Liver (tissue), 3 donors: ENCODE results near the gene SIX4.

Experiments used
- ATF3 ChIP-seq: IDR thresholded peaks from 2 replicates; pipeline ENCODE4 v1.6.1; 2016; ENCODE audit warnings: antibody characterized with exemption
- CTCF ChIP-seq: fragments of 150-350 bp; IDR thresholded peaks from 2 replicates; pipeline ENCODE4 v1.5.1; 2017; ENCODE audit warnings: improper control_type of control experiment, low read depth, low read length; ENCODE audit not compliant: missing input control
- EGR1 ChIP-seq, 2 donors: IDR thresholded peaks; 2 replicates each; pipeline ENCODE4 v1.6.1; 2016 to 2018; ENCODE audit warnings: antibody characterized with exemption in 2 of 2, low read depth in 2 of 2
- FOXA1 ChIP-seq: IDR thresholded peaks from 2 replicates; pipeline ENCODE4 v1.6.1; 2016; ENCODE audit warnings: antibody characterized with exemption
- GABPA ChIP-seq, 2 donors: IDR thresholded peaks in 1 of 2; conservative IDR thresholded peaks in 1 of 2; 2 replicates each; pipeline ENCODE4 v1.6.1; 2016; ENCODE audit warnings: antibody characterized with exemption in 2 of 2, mild to moderate bottlenecking in 1 of 2, moderate library complexity in 1 of 2
- JUND ChIP-seq, 2 donors: IDR thresholded peaks; 2 replicates each; pipeline ENCODE4 v1.6.1; 2016; ENCODE audit warnings: antibody characterized with exemption in 2 of 2
- MAX ChIP-seq: IDR thresholded peaks from 2 replicates; pipeline ENCODE4 v1.6.1; 2016; ENCODE audit warnings: antibody characterized with exemption
- RAD21 ChIP-seq, 2 donors: IDR thresholded peaks; 2 replicates each; pipeline ENCODE4 v1.6.1; 2016; ENCODE audit warnings: antibody characterized with exemption in 2 of 2, mild to moderate bottlenecking in 2 of 2
- REST ChIP-seq: IDR thresholded peaks from 2 replicates; pipeline ENCODE4 v1.6.1; 2016; ENCODE audit warnings: antibody characterized with exemption, mild to moderate bottlenecking
- RXRA ChIP-seq, 2 donors: IDR thresholded peaks; 2 replicates each; pipeline ENCODE4 v1.6.1; 2017 to 2018; ENCODE audit warnings: antibody characterized with exemption in 2 of 2, mild to moderate bottlenecking in 1 of 2
- SP1 ChIP-seq: IDR thresholded peaks from 2 replicates; pipeline ENCODE4 v1.6.1; 2018; ENCODE audit warnings: antibody characterized with exemption, mild to moderate bottlenecking
- TAF1 ChIP-seq: conservative IDR thresholded peaks from 2 replicates; pipeline ENCODE4 v1.6.1; 2016; ENCODE audit warnings: antibody characterized with exemption, mild to moderate bottlenecking
- YY1 ChIP-seq: IDR thresholded peaks from 2 replicates; pipeline ENCODE4 v1.6.1; 2016; ENCODE audit warnings: antibody characterized with exemption, mild to moderate bottlenecking
- ZBTB33 ChIP-seq: IDR thresholded peaks from 2 replicates; pipeline ENCODE4 v1.6.1; 2016; ENCODE audit warnings: antibody characterized with exemption
- donor health status: healthy.
- donor health status: healthy.

GRCh38 chr14:60681271-60681670 is 42.9 kb downstream of the SIX4 start:
- TF ChIP-seq CTCF (no peak), REST (no peak), YY1 (no peak), SP1 (no peak), ATF3 (no peak), RXRA (IDR thresholded peaks at IDR 0.05) (no peak), GABPA (IDR thresholded peaks at IDR 0.05 in 1 of 2, conservative IDR thresholded peaks at IDR 0.05 in 1 of 2) (no peak), MAX (no peak), EGR1 (IDR thresholded peaks at IDR 0.05; ENCODE audit: low read depth in 2 of 2) (no peak), TAF1 (no peak), ZBTB33 (no peak), JUND (IDR thresholded peaks at IDR 0.05) (no peak), RAD21 (IDR thresholded peaks at IDR 0.05) (no peak), FOXA1 (no peak)
